ENCODE data around the gene COL20A1. TPM values are rescaled to one million over a fixed set of nuclear protein-coding genes. Genes with fewer than 3 reads are reported as not detected.

Gene COL20A1
- total and polyA plus RNA-seq, 7 donors, result 0.07 TPM; not detected in 6

- peaks cover 0 to 6% (median 0%) of the 10 kb centered on the region in 3 donors for H3K27me3 ChIP-seq
- WGBS, 2 donors, result 93% methylated on average over 55 of the region's 55 CpGs
- no peaks in the 10 kb centered on the region for H3K9me3 ChIP-seq
- no peak overlapping the region for H3K27ac ChIP-seq
- H3K4me3 ChIP-seq, result no peak overlapping the region
- H3K4me1 ChIP-seq, result peaks cover 0 to 7% (median 4%) of the 10 kb centered on the region in 4 donors
- no peak for TF ChIP-seq CTCF (IDR thresholded peaks at IDR 0.05)
- no peak for TF ChIP-seq POLR2AphosphoS5 (IDR thresholded peaks at IDR 0.05)
- TF ChIP-seq POLR2A (IDR thresholded peaks at IDR 0.05), result no peak
- TF ChIP-seq EP300 (IDR thresholded peaks at IDR 0.05), result no peak
- peaks cover 10 to 66% (median 37%) of the 10 kb centered on the region in 4 donors for H3K36me3 ChIP-seq
- no peak for DNase-seq
- intact Hi-C loops (cut with DNase I), result no loop called here
These were observed 5.0 kb upstream of the COL20A1 start for GRCh38 chr20:63287697-63288580.

GRCh38 chr20:63288581-63289251 is 4.3 kb upstream of the COL20A1 start:
- peaks cover 2 to 58% (median 30%) of the 10 kb centered on the region in 4 donors for H3K36me3 ChIP-seq
- no peak overlapping the region for H3K4me3 ChIP-seq
- 83 to 90% methylated on average over 28 of the region's 28 CpGs for WGBS, 2 donors
- intact Hi-C loops (cut with DNase I), result no loop called here
- peaks cover 0 to 7% (median 4%) of the 10 kb centered on the region in 4 donors for H3K4me1 ChIP-seq
- peaks cover 0 to 13% (median 6%) of the 10 kb centered on the region in 3 donors for H3K27me3 ChIP-seq
- DNase-seq, result no peak
- TF ChIP-seq EP300 (IDR thresholded peaks at IDR 0.05) (no peak), CTCF (IDR thresholded peaks at IDR 0.05) (no peak), POLR2A (IDR thresholded peaks at IDR 0.05) (no peak), POLR2AphosphoS5 (IDR thresholded peaks at IDR 0.05) (no peak)
- no peak overlapping the region for H3K27ac ChIP-seq
- no peaks in the 10 kb centered on the region for H3K9me3 ChIP-seq

- 87 to 91% methylated on average over 25 of the region's 25 CpGs for WGBS, 2 donors
- peaks cover 0 to 50% (median 26%) of the 10 kb centered on the region in 4 donors for H3K36me3 ChIP-seq
These were observed 3.5 kb upstream of the COL20A1 start for GRCh38 chr20:63289311-63290135.

More at GRCh38 chr20:63289311-63290135, 3.5 kb upstream of the COL20A1 start:
- Histone ChIP-seq H3K27ac (no peak overlapping the region), H3K4me1 (peaks cover 0 to 7% (median 4%) of the 10 kb centered on the region in 4 donors), H3K27me3 (peaks cover 0 to 20% (median 14%) of the 10 kb centered on the region in 3 donors), H3K9me3 (no peaks in the 10 kb centered on the region), H3K4me3 (no peak overlapping the region)
- no peak for DNase-seq
- intact Hi-C loops (cut with DNase I), result no loop called here
- TF ChIP-seq POLR2AphosphoS5 (IDR thresholded peaks at IDR 0.05), result no peak
- no peak for TF ChIP-seq CTCF (IDR thresholded peaks at IDR 0.05)
- no peak for TF ChIP-seq POLR2A (IDR thresholded peaks at IDR 0.05)
- TF ChIP-seq EP300 (IDR thresholded peaks at IDR 0.05), result no peak

Measured in sigmoid colon (tissue), 7 donors.